IPS-18c (cell line): ENCODE measurements around the gene FAM193B.

ENCODE experiments used
- H3K4me3 ChIP-seq: 2 replicates; pipeline ENCODE4 v1.7.0; 2013; ENCODE audit warnings: low read depth, mild to moderate bottlenecking, low read length, moderate library complexity; ENCODE audit not compliant: insufficient read depth
- H3K9me3 ChIP-seq: one replicate; pipeline ENCODE4 v1.6.1; 2013; ENCODE audit warnings: mild to moderate bottlenecking, low read length, moderate library complexity; ENCODE audit not compliant: control insufficient read depth, insufficient read depth

The FAM193B gene

DNA sequence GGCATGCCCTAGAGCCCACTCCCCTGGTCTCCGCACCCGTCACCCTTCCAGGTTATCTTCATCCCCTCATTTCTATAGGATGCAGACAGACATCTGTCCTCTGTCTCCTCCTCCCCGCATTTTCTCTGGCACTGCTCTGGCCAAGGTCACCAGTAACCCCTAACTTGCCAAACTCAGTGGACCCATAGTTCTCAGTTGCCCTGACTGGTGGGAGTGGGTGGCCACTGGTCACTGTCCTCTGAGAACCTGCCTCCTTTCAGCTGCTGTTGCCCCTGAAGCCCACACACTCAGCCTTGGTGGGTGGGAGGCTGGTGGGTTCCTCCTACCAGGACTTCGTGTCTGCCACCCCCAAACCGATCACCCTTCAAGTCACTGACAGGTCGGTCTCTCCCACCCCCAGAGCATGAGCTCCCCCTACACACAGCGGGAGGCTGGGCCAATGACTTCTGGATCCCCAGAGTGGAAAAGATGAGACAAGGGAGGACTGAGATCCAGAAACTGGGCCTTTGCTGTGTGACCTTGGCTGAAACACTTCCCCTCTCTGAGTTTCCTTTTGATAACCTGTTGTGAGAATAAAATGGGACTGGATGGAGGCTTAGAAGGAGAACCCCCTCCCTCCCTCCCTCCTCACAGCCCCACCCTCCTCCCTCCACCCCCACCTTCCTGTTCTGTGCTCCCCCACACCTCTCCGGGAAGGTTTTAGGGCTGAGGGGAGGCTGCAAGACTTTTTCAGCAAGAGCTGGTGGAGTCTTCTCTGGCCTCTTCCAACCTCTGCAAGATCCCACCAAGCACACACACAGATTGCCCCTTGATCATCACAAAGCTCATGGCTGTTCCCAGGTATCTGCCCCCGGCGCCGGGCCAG is 78.6 kb downstream of the FAM193B start:
- Histone ChIP-seq H3K4me3 (no peak overlapping the region), H3K9me3 (no peaks in the 10 kb centered on the region)

- peak overlapping the region; percentile 1; the same call in 1 of the 2 replicates for H3K4me3 ChIP-seq
Measured at GRCh38 chr5:177474846-177475562, 79.4 kb downstream of the FAM193B start.

DNA sequence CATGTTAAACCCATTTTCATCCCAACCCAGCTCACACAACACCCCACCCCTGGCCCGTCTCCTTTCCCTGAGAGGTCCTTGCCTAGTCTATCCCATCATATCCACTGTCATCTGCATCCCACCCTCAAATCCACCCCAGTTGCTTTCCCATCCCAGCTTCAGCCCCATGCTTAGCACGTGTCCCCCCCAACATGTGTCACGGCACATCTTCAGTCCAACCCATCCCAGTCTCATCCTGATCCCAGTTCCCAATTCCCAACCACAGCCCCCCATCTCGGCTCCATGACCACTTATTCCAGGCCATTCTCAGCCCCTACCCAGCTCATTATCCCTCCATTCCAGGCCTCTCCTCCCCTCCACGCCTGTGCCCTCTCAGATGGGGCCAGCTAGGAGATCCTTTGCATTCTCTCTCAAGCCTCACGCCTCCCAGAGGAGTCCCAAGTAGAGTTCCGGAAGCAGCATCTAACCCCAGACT is 80.3 kb downstream of the FAM193B start:
- no peaks in the 10 kb centered on the region for H3K9me3 ChIP-seq
- no peak overlapping the region for H3K4me3 ChIP-seq

More at GRCh38 chr5:177474846-177475562, 79.4 kb downstream of the FAM193B start:
- no peaks in the 10 kb centered on the region for H3K9me3 ChIP-seq

- H3K4me3 ChIP-seq: peak within 1 kb of the TSS; percentile 81
- H3K9me3 ChIP-seq: no peaks in the 10 kb centered on the region
Measured at GRCh38 chr5:177473443-177474001, 80.8 kb downstream of the FAM193B start, which contains the start of gene DBN1. Gene DBN1, minus strand, starts transcription at chr5:177473634. Its CDS starts 113 bp downstream, at chr5:177473521.

DNA sequence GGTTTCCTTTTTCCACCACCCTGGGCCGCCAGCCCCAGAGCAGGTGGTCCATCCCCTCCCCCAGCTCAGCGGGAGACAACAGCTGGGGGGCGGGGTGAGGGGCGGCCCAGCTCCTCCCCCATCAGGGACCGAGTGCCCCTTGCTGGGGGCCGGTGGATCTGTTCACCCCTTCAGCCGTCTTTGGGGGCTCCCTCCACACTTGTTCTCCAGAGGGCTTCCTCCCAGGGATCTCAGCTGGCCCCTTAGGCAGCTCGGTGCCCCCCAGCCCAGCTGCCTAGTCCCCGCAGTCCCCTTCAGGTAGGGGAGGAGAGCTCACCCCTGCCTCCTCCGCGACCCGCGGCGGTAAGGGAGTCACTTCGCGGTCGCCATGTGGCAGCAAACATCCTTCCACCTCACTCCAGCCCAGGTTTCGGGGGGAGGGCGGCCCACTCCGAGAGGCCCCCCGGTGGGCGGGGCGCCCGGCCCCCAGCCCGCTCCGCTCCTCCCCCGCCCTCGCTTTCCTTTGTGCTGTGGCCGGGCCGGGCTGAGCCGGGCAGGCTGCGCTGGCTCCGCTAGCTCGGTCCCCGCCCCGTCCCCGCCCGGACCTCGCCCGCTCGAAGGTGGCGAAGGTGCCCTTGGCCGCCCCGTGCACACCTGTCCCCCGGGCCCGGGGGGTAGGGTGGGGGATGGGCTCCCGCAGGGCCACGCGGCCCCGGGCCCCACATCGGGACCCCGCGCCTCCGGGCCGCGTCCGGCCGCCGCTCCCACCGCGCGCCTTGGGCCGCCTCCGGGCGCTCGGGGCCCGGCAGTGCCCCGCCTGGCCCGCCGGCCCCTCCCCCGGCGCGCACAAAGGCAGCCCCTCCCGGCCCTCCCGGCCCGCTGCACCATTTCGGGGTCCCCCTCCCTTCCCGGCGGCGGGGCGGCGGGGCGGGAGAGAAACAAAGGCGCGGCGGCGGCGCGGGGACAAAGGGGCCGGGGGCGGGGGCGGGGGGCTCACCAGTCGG is 81.6 kb downstream of the FAM193B start:
- H3K9me3 ChIP-seq: no peaks in the 10 kb centered on the region
- peak overlapping the region; percentile 81 for H3K4me3 ChIP-seq

GRCh38 chr5:177471610-177472356 is 82.6 kb downstream of the FAM193B start:
- H3K4me3 ChIP-seq: peak overlapping the region; percentile 81
- H3K9me3 ChIP-seq: no peaks in the 10 kb centered on the region

DNA sequence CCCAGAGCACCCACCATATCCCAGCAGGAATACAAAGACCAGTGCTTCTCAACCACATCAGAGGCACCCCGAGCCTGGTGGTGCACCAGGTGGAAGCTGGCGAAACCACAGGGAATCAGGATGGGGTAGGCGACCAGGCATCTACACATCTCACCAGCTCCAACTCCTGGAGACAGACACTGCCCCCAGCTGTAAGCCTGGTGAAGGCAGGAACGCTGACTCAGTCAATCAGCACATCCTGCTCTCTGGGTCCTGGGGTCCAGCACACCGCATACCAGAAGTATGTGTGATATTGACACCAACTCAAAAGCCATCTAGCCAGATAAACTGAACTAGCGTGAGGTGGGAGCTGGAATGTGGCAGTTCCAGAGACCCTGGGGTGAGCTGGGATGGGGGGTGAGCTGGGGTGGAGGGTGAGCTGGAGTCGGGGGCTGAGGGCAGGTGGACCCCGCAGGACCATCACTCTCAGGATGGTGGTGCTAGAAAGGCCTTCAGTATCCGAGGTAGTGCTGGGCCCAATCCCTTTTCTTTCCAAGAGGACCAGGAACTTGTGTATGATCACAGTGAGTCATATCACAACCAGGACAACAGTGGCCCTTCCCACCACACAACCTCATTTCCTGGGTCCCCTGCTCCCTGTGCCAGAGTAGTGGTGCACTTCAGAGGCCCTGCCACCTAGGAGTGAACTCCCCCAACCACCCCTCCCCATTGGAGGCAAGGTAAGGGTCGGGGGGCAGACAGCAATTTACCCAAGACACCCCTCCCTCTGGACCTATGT is 83.4 kb downstream of the FAM193B start:
- Histone ChIP-seq H3K4me3 (peak overlapping the region; percentile 11; the same call in 1 of the 2 replicates), H3K9me3 (no peaks in the 10 kb centered on the region)
